ENCODE data around the gene IER5.
A peak's percentile ranks its signal among the peaks of the same experiment; 100 is the strongest.

The IER5 gene

GRCh38 chr1:181062836-181063428 lies 25.6 kb upstream of the IER5 start:
- TF ChIP-seq, protein P1, sequence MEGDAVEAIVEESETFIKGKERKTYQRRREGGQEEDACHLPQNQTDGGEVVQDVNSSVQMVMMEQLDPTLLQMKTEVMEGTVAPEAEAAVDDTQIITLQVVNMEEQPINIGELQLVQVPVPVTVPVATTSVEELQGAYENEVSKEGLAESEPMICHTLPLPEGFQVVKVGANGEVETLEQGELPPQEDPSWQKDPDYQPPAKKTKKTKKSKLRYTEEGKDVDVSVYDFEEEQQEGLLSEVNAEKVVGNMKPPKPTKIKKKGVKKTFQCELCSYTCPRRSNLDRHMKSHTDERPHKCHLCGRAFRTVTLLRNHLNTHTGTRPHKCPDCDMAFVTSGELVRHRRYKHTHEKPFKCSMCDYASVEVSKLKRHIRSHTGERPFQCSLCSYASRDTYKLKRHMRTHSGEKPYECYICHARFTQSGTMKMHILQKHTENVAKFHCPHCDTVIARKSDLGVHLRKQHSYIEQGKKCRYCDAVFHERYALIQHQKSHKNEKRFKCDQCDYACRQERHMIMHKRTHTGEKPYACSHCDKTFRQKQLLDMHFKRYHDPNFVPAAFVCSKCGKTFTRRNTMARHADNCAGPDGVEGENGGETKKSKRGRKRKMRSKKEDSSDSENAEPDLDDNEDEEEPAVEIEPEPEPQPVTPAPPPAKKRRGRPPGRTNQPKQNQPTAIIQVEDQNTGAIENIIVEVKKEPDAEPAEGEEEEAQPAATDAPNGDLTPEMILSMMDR (IDR thresholded peaks at IDR 0.05; ENCODE audit: extremely low read depth, missing control alignments): no peak
- peak; percentile 56 for DNase-seq (ENCODE audit: low spot score)

DNA sequence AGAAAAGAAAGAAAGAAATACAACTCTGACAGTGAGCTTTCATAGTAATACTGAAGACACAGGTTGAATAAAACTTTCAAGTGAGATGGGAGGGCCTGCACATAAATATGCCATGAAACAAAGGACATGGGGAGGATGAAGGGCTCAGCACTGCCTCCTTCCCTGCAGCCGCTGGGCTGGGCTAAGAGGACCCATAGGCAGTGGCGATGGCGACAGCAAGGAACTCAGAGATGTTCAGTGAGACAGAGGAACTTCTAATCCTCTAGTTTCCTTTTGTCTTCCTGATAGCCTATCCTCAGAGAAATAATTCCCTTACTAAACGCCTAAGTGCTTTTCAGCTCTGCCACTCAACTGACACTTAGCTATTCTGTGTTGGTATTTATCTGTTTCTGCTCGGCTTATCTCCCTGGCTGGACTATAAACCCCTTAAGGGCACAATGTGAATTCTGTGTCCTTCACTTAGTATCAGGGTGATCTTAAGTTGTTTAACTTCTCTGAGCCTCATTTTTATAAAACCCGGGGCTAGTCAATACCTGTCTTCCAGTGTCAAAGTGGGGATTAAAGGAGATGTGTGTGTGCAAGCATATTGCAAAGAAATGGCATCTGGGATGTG lies 24.4 kb upstream of the IER5 start:
- TF ChIP-seq, protein P1 (IDR thresholded peaks at IDR 0.05; ENCODE audit: extremely low read depth, missing control alignments): no peak
- DNase-seq (ENCODE audit: low spot score): no peak

DNA sequence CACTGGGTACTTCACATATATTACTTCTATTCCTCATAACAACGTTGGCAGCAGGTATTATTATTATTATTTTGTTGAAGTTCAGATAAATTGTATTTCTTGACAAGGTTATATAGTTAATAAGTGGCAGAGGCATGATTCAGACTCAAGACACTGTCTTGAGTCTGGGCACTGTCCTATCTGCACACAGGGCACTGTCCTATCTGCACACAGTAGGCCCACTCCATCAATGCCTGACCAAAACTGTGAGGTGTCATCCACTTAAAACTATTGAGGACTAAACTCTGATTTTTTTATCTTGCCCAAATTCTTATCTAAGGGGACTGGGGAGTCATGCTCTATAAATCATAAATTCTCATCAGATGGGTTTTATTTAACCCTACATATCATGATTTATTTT lies 23.8 kb upstream of the IER5 start:
- no peak for DNase-seq (ENCODE audit: low spot score)
- TF ChIP-seq, protein P1 (IDR thresholded peaks at IDR 0.05; ENCODE audit: extremely low read depth, missing control alignments): no peak

DNA sequence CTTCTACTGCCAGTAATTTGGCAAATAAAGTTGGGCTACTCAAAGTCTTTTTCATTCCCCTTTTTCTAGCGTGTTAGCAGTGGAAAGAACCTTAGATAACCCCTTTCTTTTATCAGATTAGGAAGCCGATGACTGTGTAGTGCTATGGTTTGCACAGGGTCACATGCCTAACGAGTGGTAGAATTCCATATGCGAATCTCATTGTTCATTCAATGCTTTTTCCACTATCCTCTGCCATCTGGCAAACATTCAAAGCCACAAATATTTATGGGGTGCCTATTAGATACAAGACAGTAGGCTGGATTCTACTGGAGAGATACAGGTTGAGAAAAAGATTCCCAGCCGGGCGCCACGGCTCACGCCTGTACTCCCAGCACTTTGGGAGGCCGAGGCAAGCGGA lies 14.9 kb upstream of the IER5 start:
- TF ChIP-seq, protein P1 (IDR thresholded peaks at IDR 0.05; ENCODE audit: extremely low read depth, missing control alignments): no peak
- DNase-seq (ENCODE audit: low spot score): no peak

DNA sequence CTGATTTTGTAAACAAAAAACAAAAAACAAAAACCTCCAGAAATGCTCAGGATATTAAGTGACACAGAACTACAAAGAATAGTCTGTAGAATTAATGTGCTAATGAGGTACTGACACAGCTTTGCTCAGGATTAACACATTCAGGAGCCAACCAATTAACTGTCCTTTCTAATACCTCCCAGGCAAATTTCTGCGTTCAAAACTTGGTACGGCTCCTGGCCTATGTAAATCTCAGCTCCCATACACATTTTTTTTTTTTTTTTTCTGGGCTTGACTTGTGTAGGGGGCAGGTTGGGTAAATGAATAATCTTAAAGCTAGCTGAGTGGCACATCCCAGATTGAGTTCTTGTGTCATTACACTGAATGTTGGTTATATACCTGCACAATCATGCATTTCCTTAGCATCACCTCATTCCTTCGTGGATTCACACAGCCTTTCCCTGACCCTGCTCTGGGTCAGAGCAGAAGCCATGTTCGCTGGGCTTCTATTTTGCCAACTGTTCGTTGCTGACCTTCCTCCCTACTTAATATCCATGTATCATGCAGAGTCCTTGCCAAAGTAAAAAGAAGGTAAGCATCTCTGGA lies 12.6 kb upstream of the IER5 start:
- TF ChIP-seq, protein P1 (IDR thresholded peaks at IDR 0.05; ENCODE audit: extremely low read depth, missing control alignments): no peak

DNA sequence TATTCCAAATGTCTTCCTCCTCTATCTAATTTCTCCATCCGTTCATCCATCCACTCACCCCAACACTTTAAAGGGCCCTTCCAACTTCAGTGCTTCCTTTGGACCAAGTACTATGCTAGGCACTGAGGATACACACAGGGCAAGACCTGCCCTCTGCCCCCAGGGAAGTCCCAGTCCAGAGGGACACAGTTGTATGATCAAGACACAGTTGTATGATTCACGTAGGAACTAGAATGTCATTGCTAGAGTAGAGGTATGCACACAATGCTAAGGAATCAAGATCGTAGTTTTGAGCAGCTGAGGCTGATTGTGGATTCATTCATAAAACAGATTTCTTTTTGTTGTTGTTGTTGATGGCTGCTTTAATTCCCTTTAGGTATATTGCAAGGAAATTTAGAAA lies 11.6 kb upstream of the IER5 start:
- TF ChIP-seq, protein P1 (IDR thresholded peaks at IDR 0.05; ENCODE audit: extremely low read depth, missing control alignments): no peak

More for the DNA sequence above, 12.6 kb upstream of the IER5 start:
- no peak for DNase-seq (ENCODE audit: low spot score)

DNA sequence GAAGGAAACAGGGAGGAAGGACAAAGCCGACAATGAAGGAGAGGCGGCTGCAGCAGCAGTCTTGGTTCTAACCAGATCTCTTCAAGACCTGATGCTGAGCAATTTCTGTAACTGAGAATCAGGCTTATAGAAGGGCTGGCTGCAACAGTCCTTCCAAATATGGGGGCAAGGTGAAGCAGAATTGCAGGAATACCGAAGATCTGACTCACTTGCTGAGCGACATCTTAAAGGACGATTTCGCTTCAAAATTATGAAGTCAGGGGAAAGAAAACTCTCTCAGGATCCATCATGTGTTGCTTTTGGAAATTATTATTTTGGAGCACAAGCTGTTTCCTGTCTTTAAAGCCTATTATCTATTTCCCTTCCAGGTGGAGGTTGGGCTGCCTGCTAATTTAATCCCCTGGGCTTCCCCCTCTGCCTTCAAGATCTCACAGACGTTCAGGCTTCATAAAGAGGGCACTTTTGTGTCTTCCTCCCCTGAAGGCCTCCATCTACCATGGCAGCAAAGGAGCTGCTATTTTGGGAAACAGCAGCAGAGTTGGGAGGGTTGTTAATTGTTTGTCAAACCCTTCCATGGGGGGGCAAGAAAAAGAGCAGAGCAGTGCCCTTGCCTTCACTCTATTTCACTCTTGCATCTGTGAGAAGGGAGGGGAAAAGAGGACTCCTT lies 10.8 kb upstream of the IER5 start:
- no peak for DNase-seq (ENCODE audit: low spot score)
- TF ChIP-seq, protein P1 (IDR thresholded peaks at IDR 0.05; ENCODE audit: extremely low read depth, missing control alignments): no peak

More for the DNA sequence above, 11.6 kb upstream of the IER5 start:
- no peak for DNase-seq (ENCODE audit: low spot score)
